Pancreas (tissue), 10 donors: Measurements from ENCODE around the gene DUOX1. TPM values are rescaled to one million over a fixed set of nuclear protein-coding genes. Genes with fewer than 3 reads are reported as not detected.
"Not testable (repeated sequence)": the region's sequence is repeated elsewhere in the genome, so short reads cannot be mapped to it uniquely, and the experiment has no call there.

ENCODE experiments used
- ATAC-seq, 4 donors: fragments of 200-7000 bp; cut with Tn5 transposase; one replicate each; pipeline versions ENCODE4 v1.8.0 to v1.9.1; 2020; ENCODE audit warnings: mild to moderate bottlenecking in 4 of 4, moderate library complexity in 4 of 4
- DNase-seq, 6 donors: peaks; one replicate each; pipeline ENCODE4 v3.0.0-alpha.2; 2020
- FAIRE-seq: peaks from 2 replicates; lab custom pipeline; 2012; peaks lifted over from hg19 to GRCh38; lab: Jason Lieb, UNC
- H3K27ac ChIP-seq, 4 donors: fragments of 200-600 bp; sonication (generic); 1 replicate in 3 of 4; 2 replicates in 1 of 4; pipeline versions ENCODE4 v1.5.0 to v1.8.0; 2020
- H3K27me3 ChIP-seq, 4 donors: fragments of 200-600 bp; one replicate each; pipeline ENCODE4 v1.8.0; 2021
- H3K36me3 ChIP-seq, 3 donors: fragments of 200-600 bp; sonication (generic) in 1 of 3; one replicate each; pipeline versions ENCODE4 v1.5.0 to v1.8.0; 2020 to 2021
- H3K4me1 ChIP-seq, 3 donors: fragments of 200-600 bp; one replicate each; pipeline ENCODE4 v1.8.0; 2021
- H3K4me3 ChIP-seq, 4 donors: fragments of 200-600 bp; sonication (generic) in 2 of 4; one replicate each; pipeline versions ENCODE4 v1.5.0 to v1.8.0; 2020 to 2021
- H3K9me3 ChIP-seq, 4 donors: fragments of 200-600 bp; one replicate each; pipeline ENCODE4 v1.8.0; 2021
- CTCF ChIP-seq, 4 donors: fragments of 200-600 bp; sonication (generic) in 3 of 4; IDR thresholded peaks; one replicate each; pipeline versions ENCODE4 v1.5.0 to v1.8.0; 2021; ENCODE audit warnings: antibody characterized with exemption in 4 of 4
- WGBS, 2 donors: extraction: QIAGEN DNeasy Blood & Tissue Kit; methylation state at CpG; one replicate each; pipeline ENCODE4 v1.1.7; 2013; 5-methylcytosine and 5-hydroxymethylcytosine counted together
- intact Hi-C, 3 donors: fragments of 100-400 bp; cut with DNase I; formaldehyde crosslinking; loops; one replicate each; pipeline versions ENCODE4 v1.11.1 to v1.14.2; 2022
- polyA plus RNA-seq, 2 donors: library from polyadenylated mRNA; stranded (reverse); fragments of 200-250 nt; gene quantifications; one replicate each; pipeline ENCODE4 v1.2.3, GENCODE V29; 2013
- total RNA-seq, 6 donors: library from RNA; stranded (reverse); fragmentation: NEBNext Ultra II Directional in 4 of 6; extraction: Animal tissue kit (Norgen Biotek cat#: 25700) in 4 of 6; gene quantifications; one replicate each; pipeline versions ENCODE4 v1.2.1 to v1.2.4, GENCODE V29; 2021 to 2023
- donor health status: healthy with polysubstance abuse.
- donor health status: DM: no; HTN: no; CAD: no; lungs with moderate emphysema.
- donor health status: DM: no; HTN: no; CAD: no.
- donor health status: control.
- donor health status: control.
- donor health status: Bipolar disorder and iron deficiency.
- donor health status: DM: yes; HTN: yes; CAD: no.
- donor health status: DM: no; HTN: no; CAD: no.
- donor health status: DM: no; HTN: no; CAD: no.
- donor health status: DM: yes; HTN: yes; CAD: no.

The DUOX1 gene
- total and polyA plus RNA-seq, 8 donors: 0.14 to 0.97 (median 0.42) TPM

- Histone ChIP-seq H3K4me3 (no peak overlapping the region), H3K4me1 (no peaks in the 10 kb centered on the region), H3K36me3 (no peaks in the 10 kb centered on the region), H3K27me3 (no peaks in the 10 kb centered on the region), H3K9me3 (no peaks in the 10 kb centered on the region), H3K27ac (no peak overlapping the region)
- 78 to 83% methylated on average over 23 of the region's 23 CpGs for WGBS, 2 donors
- DNase-seq (no peak), ATAC-seq (no peak), FAIRE-seq (no peak)
- TF ChIP-seq CTCF (IDR thresholded peaks at IDR 0.05): no peak
- intact Hi-C loops: no loop called here
Observed at GRCh38 chr15:45099549-45100165, 30.1 kb upstream of the DUOX1 start.

- 74 to 76% methylated on average over 7 of the region's 7 CpGs for WGBS, 2 donors
- intact Hi-C loops: no loop called here
- no peak for ATAC-seq
Observed at GRCh38 chr15:45100884-45101625, 28.7 kb upstream of the DUOX1 start.

DNA sequence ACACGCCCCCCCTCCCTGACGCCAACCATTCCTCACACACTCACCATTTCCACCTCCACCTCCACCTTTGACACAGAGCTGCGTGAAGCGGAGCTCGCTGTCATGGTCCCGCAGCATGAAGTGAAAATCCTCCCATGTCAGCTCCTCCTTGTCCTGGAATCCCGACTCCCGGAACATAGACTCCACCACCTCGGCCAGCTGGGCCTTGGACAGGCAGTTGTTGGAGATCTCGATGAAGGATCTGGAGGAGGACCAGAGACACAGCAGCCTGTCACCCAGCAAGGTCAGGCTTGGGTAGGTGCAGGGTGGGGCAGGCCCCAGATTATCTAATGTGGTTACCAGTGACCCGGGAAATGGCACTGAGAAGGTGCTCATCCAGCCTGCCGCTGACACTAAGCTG is 28.0 kb upstream of the DUOX1 start:
- ATAC-seq: no peak
- FAIRE-seq: no peak
- Histone ChIP-seq H3K27ac (no peak overlapping the region), H3K9me3 (no peaks in the 10 kb centered on the region), H3K27me3 (no peaks in the 10 kb centered on the region), H3K4me3 (no peak overlapping the region), H3K36me3 (no peaks in the 10 kb centered on the region), H3K4me1 (no peaks in the 10 kb centered on the region)
- no peak for DNase-seq
- 89 to 92% methylated on average over 12 of the region's 12 CpGs for WGBS, 2 donors
- intact Hi-C loops: no loop called here
- no peak for TF ChIP-seq CTCF (IDR thresholded peaks at IDR 0.05)

More at GRCh38 chr15:45100884-45101625, 28.7 kb upstream of the DUOX1 start:
- TF ChIP-seq CTCF (IDR thresholded peaks at IDR 0.05): no peak
- Histone ChIP-seq H3K27me3 (no peaks in the 10 kb centered on the region), H3K9me3 (no peaks in the 10 kb centered on the region), H3K4me1 (no peaks in the 10 kb centered on the region), H3K36me3 (no peaks in the 10 kb centered on the region), H3K4me3 (no peak overlapping the region), H3K27ac (no peak overlapping the region)
- no peak for DNase-seq
- no peak for FAIRE-seq

GRCh38 chr15:45102226-45102625 is 27.6 kb upstream of the DUOX1 start:
- H3K4me1 ChIP-seq: no peaks in the 10 kb centered on the region
- intact Hi-C loops: no loop called here
- no peaks in the 10 kb centered on the region for H3K36me3 ChIP-seq
- TF ChIP-seq CTCF (IDR thresholded peaks at IDR 0.05): no peak
- no peak overlapping the region for H3K27ac ChIP-seq
- no peak for DNase-seq
- no peaks in the 10 kb centered on the region for H3K27me3 ChIP-seq
- FAIRE-seq: no peak
- WGBS, 2 donors: 89 to 93% methylated on average over 6 of the region's 6 CpGs
- no peaks in the 10 kb centered on the region for H3K9me3 ChIP-seq
- no peak overlapping the region for H3K4me3 ChIP-seq
- ATAC-seq: no peak

GRCh38 chr15:45104170-45104569 is 25.6 kb upstream of the DUOX1 start:
- WGBS, 2 donors: 80 to 84% methylated on average over 9 of the region's 9 CpGs
- ATAC-seq, intact Hi-C loops, H3K4me3 ChIP-seq, H3K4me1 ChIP-seq, FAIRE-seq, H3K36me3 ChIP-seq, DNase-seq, H3K9me3 ChIP-seq, H3K27me3 ChIP-seq, H3K27ac ChIP-seq: not testable (repeated sequence)
